ENCODE measurements around the gene KCNG4. TPM values are rescaled to one million over a fixed set of nuclear protein-coding genes. Genes with fewer than 3 reads are reported as not detected.

KCNG4 gene
- total RNA-seq, 1 donor from 2014 or later, result not detected

- Mint-ChIP-seq H3K4me3 (no peak overlapping the region), H3K27ac (no peak overlapping the region), H3K9me3 (no peaks in the 10 kb centered on the region), H3K36me3 (no peaks in the 10 kb centered on the region), H3K4me1 (peaks cover 15% of the 10 kb centered on the region), H3K27me3 (ENCODE audit: insufficient read depth, low read depth) (peaks cover 9% of the 10 kb centered on the region)
- H3K4me3 ChIP-seq, result no peak overlapping the region
- peak; percentile 35 for DNase-seq (ENCODE audit: low spot score)
- H3K4me2 ChIP-seq, result no peak overlapping the region
- H4K20me1 ChIP-seq (ENCODE audit: low read depth), result no peaks in the 10 kb centered on the region
- no peaks in the 10 kb centered on the region for H3F3A ChIP-seq (ENCODE audit: low read depth)
- H2AFZ ChIP-seq (replicated peaks), result no peak overlapping the region
- no peaks in the 10 kb centered on the region for H3K79me2 ChIP-seq (ENCODE audit: low read depth)
- H3K4me1 ChIP-seq, result no peaks in the 10 kb centered on the region
- H3K27ac ChIP-seq, result no peak overlapping the region
- H3K36me3 ChIP-seq, result no peaks in the 10 kb centered on the region
- no peaks in the 10 kb centered on the region for H3K9me3 ChIP-seq (ENCODE audit: low read depth)
- H3K9ac ChIP-seq, result no peak overlapping the region
- TF ChIP-seq EZH2 (IDR thresholded peaks at IDR 0.05) (no peak), EZH2phosphoT487 (IDR thresholded peaks at IDR 0.05) (no peak), CTCF (IDR thresholded peaks at IDR 0.05) (no peak)
- peaks cover 7% of the 10 kb centered on the region for H3K27me3 ChIP-seq
Measured at GRCh38 chr16:84252184-84252583, 12.4 kb upstream of the KCNG4 start.

GRCh38 chr16:84247844-84248243 lies 8.0 kb upstream of the KCNG4 start:
- TF ChIP-seq CTCF (IDR thresholded peaks at IDR 0.05), result no peak
- no peak for TF ChIP-seq EZH2 (IDR thresholded peaks at IDR 0.05)
- TF ChIP-seq EZH2phosphoT487 (IDR thresholded peaks at IDR 0.05), result no peak
- no peak overlapping the region for H3K27ac Mint-ChIP-seq
- H4K20me1 ChIP-seq (ENCODE audit: low read depth), result no peaks in the 10 kb centered on the region
- no peaks in the 10 kb centered on the region for H3F3A ChIP-seq (ENCODE audit: low read depth)
- no peaks in the 10 kb centered on the region for H3K9me3 Mint-ChIP-seq
- H3K27ac ChIP-seq, result no peak overlapping the region
- H3K4me3 Mint-ChIP-seq, result no peak overlapping the region
- peaks cover 26% of the 10 kb centered on the region for H3K4me1 Mint-ChIP-seq
- H3K27me3 Mint-ChIP-seq (ENCODE audit: insufficient read depth, low read depth), result peaks cover 11% of the 10 kb centered on the region
- no peak overlapping the region for H3K4me3 ChIP-seq
- H3K9ac ChIP-seq, result no peak overlapping the region
- no peaks in the 10 kb centered on the region for H3K36me3 ChIP-seq
- H3K27me3 ChIP-seq, result no peaks in the 10 kb centered on the region
- H3K79me2 ChIP-seq (ENCODE audit: low read depth), result no peaks in the 10 kb centered on the region
- H3K9me3 ChIP-seq (ENCODE audit: low read depth), result no peaks in the 10 kb centered on the region
- no peak for DNase-seq (ENCODE audit: low spot score)
- no peaks in the 10 kb centered on the region for H3K36me3 Mint-ChIP-seq
- no peak overlapping the region for H2AFZ ChIP-seq (replicated peaks)
- H3K4me1 ChIP-seq, result no peaks in the 10 kb centered on the region
- H3K4me2 ChIP-seq, result no peak overlapping the region

- Histone ChIP-seq H2AFZ (replicated peaks) (no peak overlapping the region), H3K4me2 (no peak overlapping the region), H3K79me2 (ENCODE audit: low read depth) (no peaks in the 10 kb centered on the region), H3K27ac (no peak overlapping the region), H3K36me3 (no peaks in the 10 kb centered on the region), H3K27me3 (no peaks in the 10 kb centered on the region), H3K4me1 (no peaks in the 10 kb centered on the region), H3K4me3 (no peak overlapping the region), H4K20me1 (ENCODE audit: low read depth) (no peaks in the 10 kb centered on the region), H3F3A (ENCODE audit: low read depth) (no peaks in the 10 kb centered on the region), H3K9ac (no peak overlapping the region), H3K9me3 (ENCODE audit: low read depth) (no peaks in the 10 kb centered on the region)
- Mint-ChIP-seq H3K27ac (no peak overlapping the region), H3K4me1 (peaks cover 23% of the 10 kb centered on the region), H3K4me3 (no peak overlapping the region), H3K27me3 (ENCODE audit: insufficient read depth, low read depth) (peaks cover 11% of the 10 kb centered on the region), H3K36me3 (no peaks in the 10 kb centered on the region), H3K9me3 (no peaks in the 10 kb centered on the region)
- TF ChIP-seq EZH2 (IDR thresholded peaks at IDR 0.05) (no peak), EZH2phosphoT487 (IDR thresholded peaks at IDR 0.05) (no peak), CTCF (IDR thresholded peaks at IDR 0.05) (no peak)
- no peak for DNase-seq (ENCODE audit: low spot score)
Measured at GRCh38 chr16:84247331-84247730, 7.5 kb upstream of the KCNG4 start.

Data from neural progenitor cell (in vitro differentiated cells).